ENCODE measurements around the gene NTN5. TPM values are rescaled to one million over a fixed set of nuclear protein-coding genes. Genes with fewer than 3 reads are reported as not detected.

The NTN5 gene
- total and polyA plus RNA-seq, 2 donors (not counting 1 experiment from before 2014, with no cell fraction given): under 0.01 to 0.10 TPM

DNA sequence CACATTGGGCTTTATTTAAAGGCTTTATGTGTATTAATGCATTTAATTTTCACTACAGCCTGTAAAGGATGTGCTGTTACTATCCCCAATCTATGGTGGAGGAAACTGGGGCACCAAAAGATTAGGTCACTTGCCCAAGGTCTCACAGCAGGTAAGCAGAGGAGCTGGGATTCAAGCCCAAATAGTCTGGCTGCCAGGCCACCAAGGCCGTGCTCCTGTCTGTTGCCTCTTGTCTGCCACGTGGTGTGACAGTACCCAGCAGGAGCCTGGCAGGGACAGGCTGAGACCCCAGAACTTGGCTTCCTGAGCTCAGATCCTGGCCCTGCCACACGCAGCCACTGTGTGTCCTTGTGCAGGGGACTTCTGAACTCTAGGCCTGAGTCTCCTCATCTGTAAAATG, 4.5 kb downstream of the NTN5 start:
- H3K4me3 ChIP-seq (replicated peaks in 1 of 4; ENCODE audit: control extremely low read depth in 1 of 4, insufficient read depth in 1 of 4, low read depth in 3 of 4, low read length in 4 of 4): no peak overlapping the region
- no peaks in the 10 kb centered on the region for H3K4me1 ChIP-seq (ENCODE audit: control insufficient read depth, extremely low read depth, insufficient read depth, low read length)
- no peak overlapping the region for H3K9ac ChIP-seq (ENCODE audit: insufficient read depth, low read length)
- no peak for DNase-seq (ENCODE audit: low read depth in 2 of 2)
- H3K27ac ChIP-seq (ENCODE audit: insufficient read depth, low read length): no peak overlapping the region
- H3K27me3 ChIP-seq (ENCODE audit: control insufficient read depth, insufficient read depth, low read length): no peaks in the 10 kb centered on the region
- H3K4me2 ChIP-seq (ENCODE audit: extremely low read depth, insufficient read depth, low read length): no peak overlapping the region
- H3K9me3 ChIP-seq (ENCODE audit: control insufficient read depth, insufficient read depth, low read depth, low read length): no peaks in the 10 kb centered on the region
- H4K20me1 ChIP-seq (ENCODE audit: control insufficient read depth, extremely low read depth, insufficient read depth, low read length): no peaks in the 10 kb centered on the region
- H3K36me3 ChIP-seq (ENCODE audit: control insufficient read depth, insufficient read depth, low read length): no peaks in the 10 kb centered on the region
- H2AFZ ChIP-seq (ENCODE audit: low read length): no peak overlapping the region
- no peaks in the 10 kb centered on the region for H3K79me2 ChIP-seq (ENCODE audit: control insufficient read depth, insufficient read depth, low read length)
- no peak for TF ChIP-seq EZH2 (IDR thresholded peaks at IDR 0.05; ENCODE audit: low read length, missing control alignments)
- TF ChIP-seq, protein P1, sequence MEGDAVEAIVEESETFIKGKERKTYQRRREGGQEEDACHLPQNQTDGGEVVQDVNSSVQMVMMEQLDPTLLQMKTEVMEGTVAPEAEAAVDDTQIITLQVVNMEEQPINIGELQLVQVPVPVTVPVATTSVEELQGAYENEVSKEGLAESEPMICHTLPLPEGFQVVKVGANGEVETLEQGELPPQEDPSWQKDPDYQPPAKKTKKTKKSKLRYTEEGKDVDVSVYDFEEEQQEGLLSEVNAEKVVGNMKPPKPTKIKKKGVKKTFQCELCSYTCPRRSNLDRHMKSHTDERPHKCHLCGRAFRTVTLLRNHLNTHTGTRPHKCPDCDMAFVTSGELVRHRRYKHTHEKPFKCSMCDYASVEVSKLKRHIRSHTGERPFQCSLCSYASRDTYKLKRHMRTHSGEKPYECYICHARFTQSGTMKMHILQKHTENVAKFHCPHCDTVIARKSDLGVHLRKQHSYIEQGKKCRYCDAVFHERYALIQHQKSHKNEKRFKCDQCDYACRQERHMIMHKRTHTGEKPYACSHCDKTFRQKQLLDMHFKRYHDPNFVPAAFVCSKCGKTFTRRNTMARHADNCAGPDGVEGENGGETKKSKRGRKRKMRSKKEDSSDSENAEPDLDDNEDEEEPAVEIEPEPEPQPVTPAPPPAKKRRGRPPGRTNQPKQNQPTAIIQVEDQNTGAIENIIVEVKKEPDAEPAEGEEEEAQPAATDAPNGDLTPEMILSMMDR (conservative IDR thresholded peaks at IDR 0.05 in 1 of 2, IDR thresholded peaks at IDR 0.05 in 1 of 2; ENCODE audit: low read depth in 1 of 2, low read length in 2 of 2): no peak

DNA sequence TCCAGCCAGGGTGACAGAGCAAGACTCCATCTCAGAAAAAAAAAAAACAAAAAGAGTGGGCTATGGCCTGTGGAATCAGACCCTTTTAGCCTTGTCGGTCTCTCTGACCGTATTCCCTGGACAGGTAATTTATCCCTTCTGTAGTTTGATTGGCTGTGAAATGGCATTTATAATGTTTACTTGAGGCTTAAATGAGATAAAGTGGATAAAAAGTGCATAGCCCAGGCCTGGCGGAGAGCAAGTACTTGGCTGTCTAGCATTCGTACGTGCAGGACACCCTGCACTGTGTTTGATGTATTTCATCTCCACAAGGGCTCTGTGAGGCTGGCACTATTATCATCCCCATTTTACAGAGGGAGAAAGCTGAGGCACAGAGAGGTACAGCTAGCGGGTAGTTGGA, 7.0 kb downstream of the NTN5 start:
- Histone ChIP-seq H3K36me3 (ENCODE audit: control insufficient read depth, insufficient read depth, low read length) (no peaks in the 10 kb centered on the region), H3K79me2 (ENCODE audit: control insufficient read depth, insufficient read depth, low read length) (no peaks in the 10 kb centered on the region), H3K4me3 (replicated peaks in 1 of 4; ENCODE audit: control extremely low read depth in 1 of 4, insufficient read depth in 1 of 4, low read depth in 3 of 4, low read length in 4 of 4) (no peak overlapping the region), H3K27ac (ENCODE audit: insufficient read depth, low read length) (no peak overlapping the region), H3K9me3 (ENCODE audit: control insufficient read depth, insufficient read depth, low read depth, low read length) (no peaks in the 10 kb centered on the region), H3K4me2 (ENCODE audit: extremely low read depth, insufficient read depth, low read length) (no peak overlapping the region), H4K20me1 (ENCODE audit: control insufficient read depth, extremely low read depth, insufficient read depth, low read length) (no peaks in the 10 kb centered on the region), H3K9ac (ENCODE audit: insufficient read depth, low read length) (no peak overlapping the region), H3K27me3 (ENCODE audit: control insufficient read depth, insufficient read depth, low read length) (no peaks in the 10 kb centered on the region), H2AFZ (ENCODE audit: low read length) (no peak overlapping the region), H3K4me1 (ENCODE audit: control insufficient read depth, extremely low read depth, insufficient read depth, low read length) (no peaks in the 10 kb centered on the region)
- DNase-seq (ENCODE audit: low read depth in 2 of 2): no peak
- TF ChIP-seq, protein P1 (conservative IDR thresholded peaks at IDR 0.05 in 1 of 2, IDR thresholded peaks at IDR 0.05 in 1 of 2; ENCODE audit: low read depth in 1 of 2, low read length in 2 of 2): no peak

DNA sequence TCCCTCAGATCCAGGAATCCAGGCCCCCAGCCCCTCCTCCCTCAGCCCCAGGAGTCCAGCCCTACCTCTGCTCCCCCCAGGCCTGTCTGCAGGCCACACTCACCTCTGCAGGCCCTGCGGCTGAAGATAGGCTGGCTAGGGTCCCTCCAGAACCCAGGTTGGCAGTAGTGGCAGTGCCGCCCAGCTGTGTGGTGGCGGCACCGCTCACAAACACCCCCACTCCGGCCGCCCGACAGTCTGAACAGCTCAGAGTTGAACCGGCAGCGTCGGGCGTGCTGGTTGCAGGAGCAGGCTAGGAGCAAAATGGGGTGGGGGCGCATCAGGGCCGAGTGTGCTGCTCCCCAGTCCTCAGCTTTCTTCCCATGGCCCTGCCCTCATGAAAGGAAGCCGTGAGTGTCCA, 8.3 kb downstream of the NTN5 start:
- no peaks in the 10 kb centered on the region for H4K20me1 ChIP-seq (ENCODE audit: control insufficient read depth, extremely low read depth, insufficient read depth, low read length)
- H3K4me3 ChIP-seq (replicated peaks in 1 of 4; ENCODE audit: control extremely low read depth in 1 of 4, insufficient read depth in 1 of 4, low read depth in 3 of 4, low read length in 4 of 4): no peak overlapping the region

More for the DNA sequence above, 8.3 kb downstream of the NTN5 start:
- no peaks in the 10 kb centered on the region for H3K79me2 ChIP-seq (ENCODE audit: control insufficient read depth, insufficient read depth, low read length)
- TF ChIP-seq, protein P1 (conservative IDR thresholded peaks at IDR 0.05 in 1 of 2, IDR thresholded peaks at IDR 0.05 in 1 of 2; ENCODE audit: low read depth in 1 of 2, low read length in 2 of 2): no peak
- no peak for TF ChIP-seq EZH2 (IDR thresholded peaks at IDR 0.05; ENCODE audit: low read length, missing control alignments)
- no peaks in the 10 kb centered on the region for H3K36me3 ChIP-seq (ENCODE audit: control insufficient read depth, insufficient read depth, low read length)
- H3K27ac ChIP-seq (ENCODE audit: insufficient read depth, low read length): no peak overlapping the region
- no peaks in the 10 kb centered on the region for H3K9me3 ChIP-seq (ENCODE audit: control insufficient read depth, insufficient read depth, low read depth, low read length)
- no peak overlapping the region for H3K9ac ChIP-seq (ENCODE audit: insufficient read depth, low read length)
- H3K4me1 ChIP-seq (ENCODE audit: control insufficient read depth, extremely low read depth, insufficient read depth, low read length): no peaks in the 10 kb centered on the region
- DNase-seq (ENCODE audit: low read depth in 2 of 2): no peak
- no peaks in the 10 kb centered on the region for H3K27me3 ChIP-seq (ENCODE audit: control insufficient read depth, insufficient read depth, low read length)
- no peak overlapping the region for H3K4me2 ChIP-seq (ENCODE audit: extremely low read depth, insufficient read depth, low read length)
- no peak overlapping the region for H2AFZ ChIP-seq (ENCODE audit: low read length)

All from fibroblast of lung (primary cell).